ENCODE data around the gene GAST.
A peak's percentile ranks its signal among the peaks of the same experiment; 100 is the strongest.
"Not testable (repeated sequence)": the region's sequence is repeated elsewhere in the genome, so short reads cannot be mapped to it uniquely, and the experiment has no call there.

The GAST gene

GRCh38 chr17:41683441-41684007 is 28.6 kb upstream of the GAST start:
- DNase-seq (ENCODE audit: low read depth in 2 of 2) = no peak

GRCh38 chr17:41684035-41684434 is 28.1 kb upstream of the GAST start:
- no peak for DNase-seq (ENCODE audit: low read depth in 2 of 2)

DNA sequence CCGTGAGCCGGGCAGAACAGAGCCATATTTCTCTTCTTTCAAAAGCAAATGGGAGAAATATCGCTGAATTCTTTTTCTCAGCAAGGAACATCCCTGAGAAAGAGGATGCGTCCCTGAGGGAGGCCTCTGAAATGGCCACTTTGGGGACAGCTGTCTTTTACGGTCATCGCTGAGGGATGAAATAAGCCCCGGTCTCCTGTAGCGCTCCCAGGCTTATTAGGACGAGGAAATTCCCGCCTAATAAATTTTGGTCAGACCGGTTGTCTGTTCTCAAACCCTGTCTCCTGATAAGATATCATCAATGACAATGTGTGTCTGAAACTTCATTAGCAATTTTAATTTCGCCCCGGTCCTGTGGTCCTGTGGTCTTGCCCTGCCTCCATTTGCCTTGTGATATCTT is 26.4 kb upstream of the GAST start:
- DNase-seq (ENCODE audit: low read depth in 2 of 2) = not testable (repeated sequence)

GRCh38 chr17:41686281-41686680 is 25.9 kb upstream of the GAST start:
- no peak for DNase-seq (ENCODE audit: low read depth in 2 of 2)

- DNase-seq (ENCODE audit: low read depth in 2 of 2) = peak in 1 of 2 donors; percentile 53
Observed at GRCh38 chr17:41687828-41688640, 24.1 kb upstream of the GAST start.

DNA sequence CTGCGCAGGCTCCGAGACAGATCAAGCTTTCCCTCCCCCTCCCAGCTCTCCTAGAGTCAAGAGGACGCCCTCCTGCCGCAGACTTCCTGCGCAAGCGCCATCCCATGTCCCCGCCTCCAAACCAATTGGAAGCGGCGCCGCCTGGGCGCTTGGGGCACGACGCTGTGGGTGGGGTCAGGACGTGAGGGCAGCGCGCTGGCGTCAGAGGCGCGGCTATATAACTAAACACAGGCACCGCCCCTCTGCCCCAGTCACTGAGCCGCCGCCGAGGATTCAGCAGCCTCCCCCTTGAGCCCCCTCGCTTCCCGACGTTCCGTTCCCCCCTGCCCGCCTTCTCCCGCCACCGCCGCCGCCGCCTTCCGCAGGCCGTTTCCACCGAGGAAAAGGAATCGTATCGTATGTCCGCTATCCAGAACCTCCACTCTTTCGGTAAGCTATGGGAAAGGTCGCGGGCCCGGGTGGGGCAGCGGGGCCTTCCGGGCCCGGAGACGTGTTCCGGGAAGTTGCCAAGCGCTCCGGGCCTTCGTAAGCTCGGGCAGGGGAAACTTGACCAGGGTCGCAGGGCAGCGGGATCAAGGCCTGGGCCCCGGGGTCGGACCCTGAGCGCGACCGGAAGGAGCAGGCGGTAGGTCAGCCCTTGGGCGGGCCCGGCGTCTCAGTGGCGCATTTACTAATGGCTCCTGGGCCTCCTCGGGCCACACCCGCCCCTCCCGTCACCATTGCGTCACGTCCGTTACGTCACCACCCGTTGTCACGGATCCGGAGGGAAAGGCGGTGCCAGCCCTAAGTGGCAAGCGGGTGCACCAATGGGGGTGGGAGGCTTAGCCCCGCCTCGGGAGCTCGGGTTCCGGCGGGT is 23.3 kb upstream of the GAST start, which contains the start of gene EIF1:
Gene EIF1 (plus strand): TSS at position 245 of the 856 bp plus-strand sequence. CDS start 154 bp downstream, at position 399.
- peak; percentile 100 for DNase-seq (ENCODE audit: low read depth in 2 of 2)

- peak in 1 of 2 donors; percentile 46 for DNase-seq (ENCODE audit: low read depth in 2 of 2)
Observed at GRCh38 chr17:41689497-41690299, 22.4 kb upstream of the GAST start.

- no peak for DNase-seq (ENCODE audit: low read depth in 2 of 2)
Observed at GRCh38 chr17:41690497-41690896, 21.6 kb upstream of the GAST start.

GRCh38 chr17:41691031-41691777 is 20.9 kb upstream of the GAST start:
- DNase-seq (ENCODE audit: low read depth in 2 of 2) = no peak

DNA sequence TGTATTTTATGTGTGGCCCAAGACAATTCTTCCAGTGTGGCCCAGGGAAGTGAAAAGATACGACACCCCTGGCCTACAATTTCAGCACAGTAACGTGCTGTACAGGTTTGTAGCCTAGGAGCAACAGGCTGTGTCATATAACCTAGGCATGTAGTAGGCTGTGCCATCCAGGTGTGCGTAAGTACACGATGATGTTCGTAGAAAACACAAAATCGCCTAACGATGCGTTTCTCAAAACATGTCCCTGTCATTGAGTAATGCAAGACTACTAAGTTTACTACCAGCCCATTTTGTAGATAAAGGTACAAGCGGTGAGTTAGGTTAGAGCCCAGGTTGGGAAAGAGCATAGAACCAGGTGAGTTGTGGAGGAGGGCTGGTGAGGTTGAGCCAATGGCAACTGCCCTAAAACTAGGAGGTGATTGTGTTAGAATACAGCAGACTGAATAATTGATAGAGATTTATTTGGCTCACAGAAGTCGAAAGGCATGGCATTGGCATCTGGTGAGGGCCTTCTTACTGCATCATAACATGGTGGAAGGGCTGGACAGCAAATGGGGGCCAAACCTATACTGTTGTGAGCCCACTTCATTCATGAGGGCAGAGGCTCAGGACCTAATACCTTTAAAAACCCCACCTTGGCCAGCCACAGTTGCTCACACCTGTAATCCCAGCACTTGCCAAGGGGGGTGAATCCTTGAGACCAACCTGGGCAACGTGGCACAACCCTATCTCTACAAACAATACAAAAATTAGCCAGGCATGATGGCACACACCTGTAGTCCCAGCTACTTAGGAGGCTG is 19.2 kb upstream of the GAST start:
- no peak for DNase-seq (ENCODE audit: low read depth in 2 of 2)

- DNase-seq (ENCODE audit: low read depth in 2 of 2) = no peak
Observed at GRCh38 chr17:41695134-41695661, 16.9 kb upstream of the GAST start.

DNA sequence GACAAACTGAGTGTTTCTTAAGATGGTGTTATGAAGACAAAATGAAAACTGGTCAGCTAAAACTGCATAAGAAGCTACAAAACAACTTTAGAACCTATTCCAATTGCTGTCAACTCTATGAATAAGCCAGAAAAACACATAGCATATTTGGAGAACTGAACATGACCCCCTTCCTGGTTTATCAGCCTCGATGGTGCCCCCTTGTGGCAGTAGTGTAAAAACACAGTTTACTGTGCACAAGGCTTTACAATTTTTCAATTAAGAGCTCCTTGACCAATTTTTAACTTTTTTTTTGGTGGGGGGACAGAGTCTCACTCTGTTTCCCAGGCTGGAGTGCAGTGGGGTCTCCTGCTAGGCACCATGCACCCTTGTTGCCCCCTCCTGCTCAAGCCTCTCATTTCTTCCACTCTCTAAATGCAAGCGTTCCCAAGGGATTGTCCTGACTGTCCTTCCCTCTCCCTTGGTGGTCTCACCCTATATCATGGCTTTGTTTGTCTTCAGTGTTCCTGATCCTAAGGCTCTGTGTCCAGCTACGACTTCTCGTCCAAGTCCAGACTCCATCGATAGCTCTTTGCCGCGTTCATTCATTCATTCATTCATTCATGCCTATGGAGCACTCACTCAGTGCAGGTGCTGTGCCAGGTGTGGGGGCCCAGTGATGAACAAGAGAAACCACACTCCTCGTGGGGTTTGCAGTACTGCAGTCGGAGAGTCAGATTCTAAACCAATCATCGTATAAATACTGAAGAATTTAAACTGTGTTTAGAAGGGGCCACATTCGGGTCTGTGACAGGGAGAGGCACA is 16.0 kb upstream of the GAST start:
- DNase-seq (ENCODE audit: low read depth in 2 of 2) = peak; percentile 78 to 79

DNA sequence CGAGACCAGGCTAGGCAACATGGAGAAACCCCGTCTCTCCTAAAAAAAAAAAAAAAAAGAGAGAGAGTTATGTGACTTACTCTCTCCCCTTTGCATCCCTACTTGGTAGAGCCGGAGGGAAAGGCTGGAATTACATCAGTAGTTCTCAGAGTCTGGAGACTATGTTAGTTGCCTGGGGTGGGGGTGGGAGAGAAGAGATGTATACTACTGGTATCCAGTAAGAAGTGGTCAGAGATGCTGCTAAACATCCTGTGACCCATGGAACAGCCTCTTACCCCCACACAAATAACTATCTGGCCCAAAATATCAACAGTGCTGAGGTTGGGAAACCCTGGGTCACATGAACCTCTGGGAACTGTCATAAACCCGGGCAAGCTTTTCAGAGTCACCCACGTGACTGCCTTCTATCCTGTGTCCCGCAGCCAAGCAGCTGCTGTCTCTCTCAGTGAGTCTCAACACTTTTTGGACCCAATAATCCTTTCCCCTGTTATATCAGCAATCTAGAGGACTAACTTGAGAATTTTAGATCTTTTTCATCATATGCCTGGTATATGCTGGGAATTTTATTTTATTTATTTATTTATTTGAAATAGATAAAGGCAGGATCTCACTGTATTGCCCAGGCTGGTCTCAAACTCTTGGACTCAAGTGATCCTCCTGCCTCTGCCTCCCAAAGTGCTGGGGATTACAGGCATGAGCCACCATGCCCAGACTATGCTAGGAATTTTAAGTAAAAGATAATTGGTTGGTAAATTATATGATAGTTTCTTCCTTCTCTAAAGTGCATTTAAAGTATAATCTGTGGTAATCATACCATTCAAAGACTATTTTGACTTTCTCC is 14.8 kb upstream of the GAST start:
- no peak for DNase-seq (ENCODE audit: low read depth in 2 of 2)

- DNase-seq (ENCODE audit: low read depth in 2 of 2) = not testable (repeated sequence)
Observed at GRCh38 chr17:41700843-41701242, 11.3 kb upstream of the GAST start.

DNA sequence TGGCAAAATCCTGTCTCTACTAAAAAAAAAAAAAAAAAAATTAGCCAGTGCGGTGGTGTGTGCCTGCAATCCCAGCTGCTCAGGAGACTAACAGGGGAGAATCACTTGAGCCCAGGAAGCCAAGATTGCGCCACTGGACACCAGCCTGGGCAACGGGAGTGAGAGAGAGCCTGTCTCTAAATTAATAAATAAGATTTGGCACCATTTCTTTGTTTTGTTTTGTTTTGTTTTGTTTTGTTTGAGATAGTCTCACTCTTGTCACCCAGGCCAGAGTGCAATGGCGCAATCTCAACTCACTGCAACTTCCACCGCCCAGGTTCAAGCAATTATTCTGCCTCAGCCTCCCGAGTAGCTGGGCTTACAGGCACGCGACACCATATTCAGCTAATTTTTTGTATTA is 9.4 kb upstream of the GAST start:
- no peak for DNase-seq (ENCODE audit: low read depth in 2 of 2)

- no peak for DNase-seq (ENCODE audit: low read depth in 2 of 2)
Observed at GRCh38 chr17:41705271-41705991, 6.7 kb upstream of the GAST start.

All from stimulated activated CD4-positive, alpha-beta T cell treated with anti-CD3 and anti-CD28 coated beads, Interleukin-4, amount 100 ng/mL, for 48 hours (primary cell).